ENCODE results near the gene SGMS1. TPM values are rescaled to one million over a fixed set of nuclear protein-coding genes. Genes with fewer than 3 reads are reported as not detected.

The SGMS1 gene
- total RNA-seq, 2 donors from 2014 or later, result 67.0 to 68.2 TPM

GRCh38 chr10:50600286-50600685 is 23.5 kb downstream of the SGMS1 start:
- H3K27ac ChIP-seq, result no peak overlapping the region
- H3K4me3 ChIP-seq, result no peak overlapping the region
- no peaks in the 10 kb centered on the region for H3K9me3 ChIP-seq
- DNase-seq (ENCODE audit: low spot score), result no peak
- H3K4me1 ChIP-seq (replicated peaks), result peaks cover 3% of the 10 kb centered on the region
- WGBS, result 60% methylated on average over 1 of the region's 1 CpG
- intact Hi-C loops (cut with DNase I), result no loop called here
- TF ChIP-seq CTCF (IDR thresholded peaks at IDR 0.05) (no peak), POLR2A (IDR thresholded peaks at IDR 0.05) (no peak), POLR2AphosphoS5 (IDR thresholded peaks at IDR 0.05) (no peak)
- H3K27me3 ChIP-seq (replicated peaks; ENCODE audit: insufficient read depth), result no peaks in the 10 kb centered on the region
- H3K36me3 ChIP-seq, result no peaks in the 10 kb centered on the region

- no peaks in the 10 kb centered on the region for H3K27me3 ChIP-seq (replicated peaks; ENCODE audit: insufficient read depth)
- WGBS, result 86% methylated on average over 3 of the region's 3 CpGs
- no peak for DNase-seq (ENCODE audit: low spot score)
- no peaks in the 10 kb centered on the region for H3K9me3 ChIP-seq
- intact Hi-C loops (cut with DNase I), result no loop called here
- H3K27ac ChIP-seq, result no peak overlapping the region
- TF ChIP-seq CTCF (IDR thresholded peaks at IDR 0.05), result no peak
- no peak for TF ChIP-seq POLR2AphosphoS5 (IDR thresholded peaks at IDR 0.05)
- TF ChIP-seq POLR2A (IDR thresholded peaks at IDR 0.05), result no peak
- H3K4me3 ChIP-seq, result no peak overlapping the region
- H3K36me3 ChIP-seq, result no peaks in the 10 kb centered on the region
- no peaks in the 10 kb centered on the region for H3K4me1 ChIP-seq (replicated peaks)
Observed at GRCh38 chr10:50596897-50597296, 26.9 kb downstream of the SGMS1 start.

- Histone ChIP-seq H3K9me3 (no peaks in the 10 kb centered on the region), H3K27me3 (replicated peaks; ENCODE audit: insufficient read depth) (no peaks in the 10 kb centered on the region), H3K36me3 (no peaks in the 10 kb centered on the region), H3K27ac (no peak overlapping the region), H3K4me3 (no peak overlapping the region), H3K4me1 (replicated peaks) (no peaks in the 10 kb centered on the region)
- WGBS, result 93% methylated on average over 2 of the region's 2 CpGs
- intact Hi-C loops (cut with DNase I), result no loop called here
- TF ChIP-seq CTCF (IDR thresholded peaks at IDR 0.05) (no peak), POLR2A (IDR thresholded peaks at IDR 0.05) (no peak), POLR2AphosphoS5 (IDR thresholded peaks at IDR 0.05) (no peak)
- DNase-seq (ENCODE audit: low spot score), result no peak
Observed at GRCh38 chr10:50596456-50596855, 27.3 kb downstream of the SGMS1 start.

GRCh38 chr10:50595785-50596184 is 28.0 kb downstream of the SGMS1 start:
- Histone ChIP-seq H3K27me3 (replicated peaks; ENCODE audit: insufficient read depth) (no peaks in the 10 kb centered on the region), H3K4me3 (no peak overlapping the region), H3K27ac (no peak overlapping the region), H3K36me3 (no peaks in the 10 kb centered on the region), H3K4me1 (replicated peaks) (no peaks in the 10 kb centered on the region), H3K9me3 (no peaks in the 10 kb centered on the region)
- intact Hi-C loops (cut with DNase I), result no loop called here
- no peak for TF ChIP-seq CTCF (IDR thresholded peaks at IDR 0.05)
- TF ChIP-seq POLR2AphosphoS5 (IDR thresholded peaks at IDR 0.05), result no peak
- no peak for TF ChIP-seq POLR2A (IDR thresholded peaks at IDR 0.05)
- no peak for DNase-seq (ENCODE audit: low spot score)
- WGBS, result 89% methylated on average over 3 of the region's 3 CpGs

GRCh38 chr10:50593523-50594376 is 30.0 kb downstream of the SGMS1 start:
- H3K36me3 ChIP-seq, result no peaks in the 10 kb centered on the region
- DNase-seq (ENCODE audit: low spot score), result no peak
- 73% methylated on average over 6 of the region's 6 CpGs for WGBS
- H3K9me3 ChIP-seq, result no peaks in the 10 kb centered on the region
- no peaks in the 10 kb centered on the region for H3K27me3 ChIP-seq (replicated peaks; ENCODE audit: insufficient read depth)
- no peak overlapping the region for H3K4me3 ChIP-seq
- intact Hi-C loops (cut with DNase I), result no loop called here
- no peak for TF ChIP-seq POLR2AphosphoS5 (IDR thresholded peaks at IDR 0.05)
- no peak for TF ChIP-seq CTCF (IDR thresholded peaks at IDR 0.05)
- TF ChIP-seq POLR2A (IDR thresholded peaks at IDR 0.05), result no peak
- no peak overlapping the region for H3K27ac ChIP-seq
- H3K4me1 ChIP-seq (replicated peaks), result no peaks in the 10 kb centered on the region

Measured in prostate gland (tissue), 2 donors.